GM12878 (cell line): ENCODE measurements around the gene ALMS1. TPM values are rescaled to one million over a fixed set of nuclear protein-coding genes. Genes with fewer than 3 reads are reported as not detected.
"Not testable (repeated sequence)": the region's sequence is repeated elsewhere in the genome, so short reads cannot be mapped to it uniquely, and the experiment has no call there.

ENCODE experiments used
- ATAC-seq: fragments of 200-7000 bp; cut with Tn5 transposase; 3 replicates; pipeline ENCODE4 v1.9.1; 2020; ENCODE audit warnings: mild to moderate bottlenecking, moderate library complexity
- BruUV-seq: library from RNA; stranded (reverse); fragments of 400-500 nt; replicated peaks from 2 replicates; lab custom pipeline; 2021; lab: Mats Ljungman, UMichigan
- CTCF ChIA-PET: fragments of 300-600 bp; sonication (Branson Sonifier 250); formaldehyde crosslinking; extraction: SDS; loops from one replicate; lab custom pipeline; 2021; ENCODE audit warnings: inconsistent platforms; lab: Yijun Ruan, JAX
- POLR2A ChIA-PET: fragments of 350-600 bp; formaldehyde crosslinking; extraction: SDS; loops from one replicate; lab custom pipeline; 2021; ENCODE audit warnings: inconsistent platforms; lab: Charles Lee
- RAD21 ChIA-PET: fragments of 300-600 bp; sonication (Branson Sonifier 250); formaldehyde crosslinking; loops from one replicate; lab custom pipeline; 2023; ENCODE audit warnings: antibody characterized with exemption; ENCODE audit not compliant: unreplicated experiment; lab: Charles Lee
- SMC1A ChIA-PET: fragments of 300-600 bp; sonication (Branson Sonifier 250); formaldehyde crosslinking; loops from one replicate; lab custom pipeline; 2023; ENCODE audit not compliant: unreplicated experiment, uncharacterized antibody; lab: Charles Lee
- DNase-seq: peaks from one replicate; pipeline ENCODE4 v3.0.0-alpha.2; 2011; ENCODE audit warnings: low read depth, low spot score
- FAIRE-seq: peaks from 3 replicates; lab custom pipeline; 2011; peaks lifted over from hg19 to GRCh38; lab: Jason Lieb, UNC
- H2AFZ ChIP-seq: 2 replicates; pipeline ENCODE4 v1.6.0; 2011; ENCODE audit warnings: low read depth, low read length, control low read depth; ENCODE audit not compliant: control insufficient read depth
- H3K27ac ChIP-seq: 2 replicates; pipeline ENCODE4 v1.5.1; 2011; ENCODE audit warnings: control low read depth; ENCODE audit not compliant: control insufficient read depth, insufficient read depth
- H3K27me3 ChIP-seq, 2 experiments: replicated peaks in 1 of 2; 2 replicates each; pipeline versions ENCODE4 v1.6.0 to v1.6.1; 2011; ENCODE audit warnings: low read length in 1 of 2; ENCODE audit not compliant: control insufficient read depth in 2 of 2, insufficient read depth in 2 of 2
- H3K36me3 ChIP-seq, 2 experiments: 2 replicates each; pipeline ENCODE4 v1.5.1; 2011; ENCODE audit warnings: low read length in 1 of 2; ENCODE audit not compliant: control insufficient read depth in 2 of 2, insufficient read depth in 2 of 2
- H3K4me1 ChIP-seq: 2 replicates; pipeline ENCODE4 v1.6.1; 2011; ENCODE audit warnings: mild to moderate bottlenecking, low read length, moderate library complexity, mixed read lengths; ENCODE audit not compliant: control insufficient read depth, insufficient read depth
- H3K4me2 ChIP-seq: 2 replicates; pipeline ENCODE4 v1.6.0; 2011; ENCODE audit warnings: control low read depth; ENCODE audit not compliant: control insufficient read depth, insufficient read depth
- H3K4me3 ChIP-seq: fragments of 200-600 bp; sonication (generic); 2 replicates; pipeline ENCODE4 v1.5.1; 2016
- H3K79me2 ChIP-seq: 2 replicates; pipeline ENCODE4 v1.6.0; 2011; ENCODE audit warnings: low read length; ENCODE audit not compliant: control insufficient read depth, insufficient read depth
- H3K9ac ChIP-seq: 2 replicates; pipeline ENCODE4 v1.8.0; 2011; ENCODE audit warnings: low read length, control low read depth, mixed read lengths; ENCODE audit not compliant: control insufficient read depth, insufficient read depth
- H3K9me3 ChIP-seq: replicated peaks from 3 replicates; pipeline ENCODE4 v1.5.1; 2011; ENCODE audit warnings: mild to moderate bottlenecking, low read length; ENCODE audit not compliant: control insufficient read depth, insufficient read depth
- H4K20me1 ChIP-seq: 2 replicates; pipeline ENCODE4 v1.6.0; 2011; ENCODE audit not compliant: control insufficient read depth, insufficient read depth
- EP300 ChIP-seq, 2 experiments: fragments of 150-350 bp in 1 of 2; IDR thresholded peaks; 2 replicates each; pipeline ENCODE4 v1.6.1; 2011 to 2012; ENCODE audit warnings: low read depth in 2 of 2, low read length in 2 of 2, borderline replicate concordance in 1 of 2, improper control_type of control experiment in 1 of 2, inconsistent platforms in 1 of 2; ENCODE audit not compliant: control insufficient read depth in 1 of 2
- IRF4 ChIP-seq: IDR thresholded peaks from 2 replicates; pipeline ENCODE4 v1.6.1; 2011; ENCODE audit warnings: low read depth, low read length
- MAX ChIP-seq: IDR thresholded peaks from 2 replicates; pipeline ENCODE4 v1.6.1; 2012; ENCODE audit warnings: low read depth, low read length, improper control_type of control experiment
- MTA3 ChIP-seq: IDR thresholded peaks from 2 replicates; pipeline ENCODE4 v1.6.1; 2012; ENCODE audit warnings: low read length, inconsistent platforms, borderline replicate concordance
- NR2F1 ChIP-seq: fragments of 450-650 bp; conservative IDR thresholded peaks from 2 replicates; pipeline ENCODE4 v1.6.1; 2017; ENCODE audit warnings: mild to moderate bottlenecking
- PAX8 ChIP-seq: fragments of 450-650 bp; IDR thresholded peaks from 2 replicates; pipeline ENCODE4 v1.6.1; 2017; ENCODE audit warnings: mild to moderate bottlenecking, moderate library complexity
- SKIL ChIP-seq: fragments of 450-650 bp; IDR thresholded peaks from 2 replicates; pipeline ENCODE4 v1.6.1; 2017; ENCODE audit warnings: mild to moderate bottlenecking, low read depth, inconsistent platforms; ENCODE audit not compliant: poor library complexity, severe bottlenecking
- STAT1 ChIP-seq: fragments of 450-650 bp; conservative IDR thresholded peaks from 2 replicates; pipeline ENCODE4 v1.6.1; 2014; ENCODE audit warnings: antibody characterized with exemption, mild to moderate bottlenecking
- TCF7 ChIP-seq: IDR thresholded peaks from 2 replicates; pipeline ENCODE4 v1.6.1; 2014; ENCODE audit warnings: antibody characterized with exemption, borderline replicate concordance
- ZNF592 ChIP-seq: fragments of 450-650 bp; IDR thresholded peaks from 2 replicates; pipeline ENCODE4 v1.6.1; 2017; ENCODE audit warnings: mild to moderate bottlenecking, moderate library complexity
- WGBS: methylation state at CpG from one replicate; pipeline ENCODE4 v1.1.6; 2016; ENCODE audit warnings: low lambda C conversion rate; ENCODE audit not compliant: insufficient replicate concordance, insufficient coverage; ENCODE audit errors: missing lambda C conversion rate; 5-methylcytosine and 5-hydroxymethylcytosine counted together
- in situ Hi-C: fragments of 300-500 bp; cut with MboI; formaldehyde crosslinking; loops from 9 replicates; pipeline ENCODE4 v1.14.3; 2018; ENCODE audit warnings: mixed read lengths
- intact Hi-C: fragments of 100-400 bp; cut with micrococcal nuclease; formaldehyde crosslinking; loops from one replicate; pipeline ENCODE4 v1.14.2; 2022; ENCODE audit not compliant: unreplicated experiment
- polyA plus RNA-seq, 11 experiments: library from polyadenylated mRNA; depleted of rRNA in 4 of 11; unstranded in 6 of 11; stranded (reverse) in 5 of 11; fragments of >200 nt; fragmentation: Nextera tagmentation in 4 of 11; fragmentation: Illumina TruSeq in 1 of 11; extraction: Ambion mirVana in 4 of 11; extraction: Trizol in 1 of 11; gene quantifications; 1 replicate in 1 of 11; 2 replicates in 10 of 11; pipeline versions ENCODE4 v1.2.1 to v1.2.3, GENCODE V29; 2011 to 2016; ENCODE audit warnings: inconsistent platforms in 2 of 11, missing spikeins in 2 of 11, low read depth in 1 of 11
- total RNA-seq, 4 experiments: library from RNA; depleted of rRNA in 3 of 4; stranded (reverse); fragments of >200 nt in 3 of 4; fragmentation: Illumina TruSeq in 1 of 4; extraction: Trizol in 1 of 4; gene quantifications; 2 replicates each; pipeline versions ENCODE4 v1.2.1 to v1.2.3, GENCODE V29; 2013 to 2021

The ALMS1 gene
- total and polyA plus RNA-seq, 10 of the 15 experiments (the other 5 are each of a cell fraction or from before 2014, with no cell fraction given), result 1.1 to 25.8 (median 10.6) TPM

- H3K4me2 ChIP-seq, DNase-seq, H2AFZ ChIP-seq, CTCF ChIA-PET, intact Hi-C loops, H3K4me3 ChIP-seq, H3K4me1 ChIP-seq, H3K27ac ChIP-seq, BruUV-seq, H3K9ac ChIP-seq, POLR2A ChIA-PET, H3K9me3 ChIP-seq, H4K20me1 ChIP-seq, H3K36me3 ChIP-seq, H3K27me3 ChIP-seq, RAD21 ChIA-PET, ATAC-seq, in situ Hi-C loops, H3K79me2 ChIP-seq, FAIRE-seq: not testable (repeated sequence)
- 76% methylated on average over 3 of the region's 3 CpGs for WGBS
- SMC1A ChIA-PET, result interaction anchor here (0.6 to 0.8 kb wide), 2 partner anchors 24 to 106 kb away, joined by 3 read pairs; no protein-coding TSS in a partner anchor
Observed at GRCh38 chr2:73344747-73345146, 40.9 kb upstream of the ALMS1 start.

- no peaks in the 10 kb centered on the region for H4K20me1 ChIP-seq
- no peak overlapping the region for H3K9ac ChIP-seq
- H2AFZ ChIP-seq, result no peak overlapping the region
- H3K9me3 ChIP-seq, result no peaks in the 10 kb centered on the region
- no peak for ATAC-seq
- H3K27ac ChIP-seq, result no peak overlapping the region
- no peaks in the 10 kb centered on the region for H3K36me3 ChIP-seq
- ChIA-PET RAD21 (no interaction called here), POLR2A (no interaction called here), CTCF (no interaction called here), SMC1A (interaction anchor here (1.3 kb wide), 1 partner anchor 10 kb away, joined by 3 read pairs; no protein-coding TSS in a partner anchor)
- FAIRE-seq, result no peak
- intact Hi-C loops, result no loop called here
- H3K27me3 ChIP-seq, result no peaks in the 10 kb centered on the region
- 10% methylated on average over 4 of the region's 4 CpGs for WGBS
- H3K79me2 ChIP-seq, result no peaks in the 10 kb centered on the region
- no peak overlapping the region for H3K4me2 ChIP-seq
- in situ Hi-C loops, result no loop called here
- H3K4me3 ChIP-seq, result no peak overlapping the region
- DNase-seq, result no peak
- no TSS peak for BruUV-seq
- no peaks in the 10 kb centered on the region for H3K4me1 ChIP-seq
- no peak for TF ChIP-seq IRF4
- no peak for TF ChIP-seq ZNF592
- TF ChIP-seq MTA3, result no peak
- TF ChIP-seq STAT1, result no peak
- no peak for TF ChIP-seq NR2F1
- TF ChIP-seq EP300 (IDR thresholded peaks at IDR 0.05; ENCODE audit: borderline replicate concordance in 1 of 2, control insufficient read depth in 1 of 2, low read depth in 2 of 2, low read length in 2 of 2), result no peak
- TF ChIP-seq TCF7, result no peak
- no peak for TF ChIP-seq MAX
- no peak for TF ChIP-seq PAX8
- no peak for TF ChIP-seq SKIL
- TF ChIP-seq, all 136 proteins: peak for 0
Observed at GRCh38 chr2:73350035-73350691, 35.5 kb upstream of the ALMS1 start.
